Endometrium (tissue), 2 donors: ENCODE data around the gene DENND2C.

Experiments
- FAIRE-seq: peaks from 2 replicates; lab custom pipeline; 2012; peaks lifted over from hg19 to GRCh38; lab: Jason Lieb, UNC
- donor health status: control.
- donor health status: control.

The DENND2C gene, protein sequence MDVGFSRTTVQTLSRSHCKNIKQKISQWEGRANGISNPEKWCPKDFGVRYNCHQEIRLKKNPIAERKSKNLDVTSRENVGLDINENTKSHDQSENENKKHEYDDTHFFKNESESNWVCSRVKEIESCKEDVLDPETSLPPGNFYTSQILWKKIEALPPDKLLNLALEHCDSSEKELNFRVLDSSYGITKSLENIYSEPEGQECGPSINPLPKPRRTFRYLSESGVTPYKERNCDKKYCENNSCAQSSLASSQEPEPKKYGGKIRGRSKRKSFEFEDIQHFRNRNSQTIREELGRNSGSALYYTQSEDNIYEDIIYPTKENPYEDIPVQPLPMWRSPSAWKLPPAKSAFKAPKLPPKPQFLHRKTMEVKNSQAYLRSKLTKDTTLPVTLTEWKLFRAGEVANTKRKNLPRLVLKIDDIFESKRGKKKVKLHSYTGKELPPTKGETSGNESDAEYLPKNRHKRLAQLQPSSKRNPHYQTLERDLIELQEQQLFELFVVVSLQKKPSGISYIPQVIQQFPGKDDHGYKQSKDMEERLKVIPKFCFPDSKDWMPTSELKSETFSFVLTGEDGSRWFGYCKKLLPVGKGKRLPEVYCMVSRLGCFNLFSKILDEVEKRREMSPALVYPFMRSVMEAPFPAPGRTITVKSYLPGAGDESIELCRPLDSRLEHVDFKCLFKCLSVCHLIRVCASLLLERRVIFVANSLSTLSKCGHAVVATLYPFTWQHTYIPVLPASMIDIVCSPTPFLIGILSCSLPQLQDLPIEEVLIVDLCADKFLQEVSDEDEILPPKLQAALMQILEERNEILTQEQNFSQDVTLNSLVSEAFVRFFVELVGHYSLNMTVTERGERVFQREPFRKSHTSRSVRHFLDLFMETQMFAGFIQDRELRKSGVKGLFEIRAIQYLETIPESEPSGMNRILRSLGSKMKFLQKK

DNA sequence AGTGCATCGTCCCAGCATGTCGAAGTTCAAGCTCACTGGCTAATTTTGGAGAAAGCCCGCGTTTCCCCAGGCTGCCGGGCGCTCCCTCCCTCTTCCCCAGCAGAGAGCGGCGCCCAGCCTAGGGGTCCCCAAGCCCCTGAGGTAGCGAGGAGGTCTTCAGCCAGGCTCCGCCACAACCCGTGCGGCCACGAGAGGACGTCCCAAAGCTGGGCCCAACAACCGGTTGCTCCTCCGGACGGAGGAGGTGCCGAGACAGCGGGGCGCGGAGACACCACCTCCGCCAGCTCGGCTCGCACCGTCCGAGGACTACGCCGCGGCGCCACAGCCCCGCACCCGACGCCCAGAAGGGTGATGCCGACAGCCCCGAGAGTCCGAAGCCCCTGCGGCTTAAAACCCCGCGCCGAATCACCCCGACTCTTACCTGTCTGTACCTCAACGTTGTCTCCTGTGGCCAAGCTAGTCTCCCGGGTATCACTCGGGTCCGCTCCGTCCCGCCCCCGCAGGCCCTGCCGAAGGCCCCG is at the start of gene DENND2C:
DENND2C (minus strand) TSS at position 488 of the 521 bp plus-strand sequence. CDS start 44,065 bp downstream, outside the sequence.
- no peak for FAIRE-seq

DNA sequence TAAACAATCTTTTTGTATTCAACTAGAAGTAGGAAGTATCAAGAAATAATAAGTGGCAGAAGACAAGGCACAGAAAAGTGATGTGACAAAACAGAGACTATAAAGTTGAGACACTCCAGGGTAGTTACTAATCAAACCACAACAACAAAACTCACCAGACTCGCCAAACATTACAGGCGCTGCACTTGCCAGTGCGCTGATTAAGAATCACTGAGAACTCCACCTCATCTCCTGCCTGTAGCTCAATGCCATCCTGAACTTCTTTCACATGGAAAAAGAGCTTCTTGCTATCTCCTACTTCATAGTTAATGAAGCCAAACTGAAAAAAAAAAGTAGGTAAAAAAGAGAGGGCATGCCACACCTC is 49.6 kb upstream of the DENND2C start:
- no peak for FAIRE-seq

DNA sequence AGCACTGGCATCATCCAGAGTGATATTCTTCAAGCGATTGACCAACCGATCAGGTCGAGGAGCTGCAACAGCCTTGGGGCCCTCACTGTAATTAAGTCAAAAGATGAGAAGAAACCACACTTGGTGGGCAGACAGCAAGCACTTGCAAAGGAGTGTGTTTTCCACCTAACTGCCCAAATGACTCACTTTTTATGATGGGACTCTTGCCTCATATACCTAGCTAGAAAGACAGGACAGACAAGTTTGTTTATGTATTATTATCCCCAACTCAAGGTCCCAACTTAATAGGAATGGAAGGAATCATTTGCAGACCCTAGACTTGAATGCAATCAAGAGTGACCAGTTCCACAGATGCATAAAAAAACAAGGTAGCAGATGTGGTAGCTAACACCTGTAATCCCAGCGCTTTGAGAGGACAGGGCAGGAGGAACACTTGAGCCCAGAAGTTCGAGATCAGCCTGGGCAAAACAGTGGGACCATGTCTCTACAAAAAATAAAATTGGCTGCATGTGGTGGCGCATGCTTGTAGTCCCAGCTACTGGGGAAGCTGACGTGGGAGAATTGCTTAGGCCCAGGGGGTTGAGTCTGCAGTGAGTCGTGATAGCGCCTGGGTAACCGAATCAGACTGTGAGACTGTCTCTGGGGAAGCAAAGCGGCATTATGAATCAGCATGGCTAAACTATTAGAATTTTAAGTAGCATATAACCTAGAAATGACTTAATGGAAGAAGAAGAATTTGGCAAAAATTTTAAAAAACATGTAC is 49.0 kb upstream of the DENND2C start:
- FAIRE-seq, result no peak

DNA sequence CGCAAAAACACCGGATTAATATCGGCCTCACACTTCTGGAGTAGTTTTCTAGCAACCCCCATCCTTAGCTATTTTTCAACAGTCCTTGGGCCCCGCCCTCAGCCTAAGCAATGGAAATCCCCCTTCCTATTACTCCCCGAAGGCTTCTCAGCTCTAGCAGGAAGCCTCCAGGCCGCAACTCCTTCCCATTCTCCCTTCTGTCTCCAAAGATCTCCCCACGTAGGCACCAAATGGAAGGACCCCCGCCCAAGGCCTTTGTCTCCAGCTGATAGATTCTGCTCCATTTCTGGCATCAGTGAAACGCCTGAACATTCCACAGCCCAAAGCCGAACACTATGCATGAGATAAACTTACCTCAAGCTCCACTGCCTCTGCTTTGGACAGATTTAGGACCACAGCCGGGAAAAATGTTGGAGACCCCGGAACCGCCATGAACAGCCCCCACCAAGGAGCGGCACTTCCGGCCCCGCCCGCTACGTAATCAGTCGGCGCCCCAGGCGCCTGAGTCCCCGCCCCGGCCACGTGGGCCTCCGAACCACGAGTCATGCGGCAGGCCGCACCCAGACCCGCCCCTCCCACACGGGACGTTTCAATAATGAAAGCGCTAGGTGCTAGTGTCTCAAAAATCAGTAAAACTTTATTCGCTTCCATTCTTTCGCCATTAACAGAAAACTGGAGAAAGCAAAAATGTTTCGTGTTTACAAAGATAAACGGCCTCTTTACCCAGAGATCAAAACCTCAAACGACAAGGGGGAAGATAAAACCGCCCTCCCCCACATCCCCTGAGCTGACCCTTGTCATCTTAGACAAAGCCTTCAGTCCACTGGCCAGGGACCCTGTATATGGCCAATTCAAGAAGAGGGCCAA is 46.7 kb upstream of the DENND2C start, which contains the start of gene NRAS:
NRAS (minus strand) TSS at position 468 of the 867 bp plus-strand sequence. CDS start 611 bp downstream, outside the sequence.
- FAIRE-seq, result peak; percentile 53

DNA sequence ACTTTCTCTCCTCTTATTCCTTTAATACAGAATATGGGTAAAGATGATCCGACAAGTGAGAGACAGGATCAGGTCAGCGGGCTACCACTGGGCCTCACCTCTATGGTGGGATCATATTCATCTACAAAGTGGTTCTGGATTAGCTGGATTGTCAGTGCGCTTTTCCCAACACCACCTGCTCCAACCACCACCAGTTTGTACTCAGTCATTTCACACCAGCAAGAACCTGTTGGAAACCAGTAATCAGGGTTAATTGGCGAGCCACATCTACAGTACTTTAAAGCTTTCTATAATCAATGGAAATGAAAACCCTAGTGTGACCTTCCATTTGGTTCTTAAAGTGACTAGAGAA is 46.1 kb upstream of the DENND2C start:
- no peak for FAIRE-seq

DNA sequence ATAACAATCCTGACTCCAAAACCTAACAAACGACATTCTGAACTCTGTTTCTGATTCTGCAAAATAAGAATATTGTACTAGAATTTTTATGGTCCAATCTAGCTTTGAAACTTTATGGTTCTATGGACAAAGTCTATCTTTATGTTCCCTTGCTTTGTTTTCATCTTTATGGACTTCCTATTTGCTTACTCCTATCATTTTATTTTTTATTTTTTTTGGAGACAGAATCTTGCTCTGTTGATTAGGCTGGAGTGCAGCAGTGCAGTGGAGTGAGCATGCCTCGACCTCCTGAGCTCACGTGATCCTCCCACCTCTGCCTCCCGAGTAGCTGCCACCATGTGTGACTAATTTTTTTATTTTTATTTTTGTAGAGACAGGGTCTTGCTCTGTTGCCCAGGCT is 43.1 kb upstream of the DENND2C start:
- no peak for FAIRE-seq

DNA sequence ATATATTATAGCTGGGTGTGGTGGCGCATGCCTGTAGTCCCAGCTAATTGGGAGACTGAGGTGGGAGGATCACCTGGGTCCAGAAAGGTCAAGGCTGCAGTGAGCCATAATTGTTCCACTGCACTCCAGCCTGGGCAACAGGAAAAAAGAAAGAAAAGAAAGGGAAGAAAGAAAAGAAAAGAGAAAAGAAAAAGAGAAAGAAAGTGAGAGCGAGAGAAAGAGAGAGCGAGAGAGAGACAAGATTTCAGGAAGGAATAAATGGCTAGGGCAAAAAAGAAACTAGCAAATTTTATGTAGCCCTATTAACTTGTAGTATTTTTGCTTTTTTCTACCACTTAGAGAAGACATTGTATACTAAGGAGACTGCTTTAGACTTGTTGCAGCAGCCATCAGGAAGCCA is 40.5 kb upstream of the DENND2C start:
- no peak for FAIRE-seq

DNA sequence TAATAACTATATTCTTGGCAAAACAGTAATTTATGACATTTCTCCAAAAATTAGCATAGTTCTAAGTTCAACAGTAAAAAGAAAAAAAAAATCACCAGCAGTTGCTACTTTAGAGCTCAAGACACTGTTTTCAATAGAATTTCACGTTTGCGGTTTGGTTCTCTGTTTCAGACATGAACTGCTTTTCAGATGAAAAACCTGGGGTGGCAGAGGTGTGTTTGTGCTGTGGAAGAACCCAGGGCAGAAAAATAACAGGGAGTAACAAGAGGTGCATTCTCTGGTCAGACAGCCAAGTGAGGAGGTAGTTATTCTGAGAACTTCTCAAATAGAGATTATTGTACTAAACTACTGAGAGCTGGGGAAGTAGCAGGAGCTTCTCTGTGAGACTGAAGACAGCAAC is 37.8 kb upstream of the DENND2C start:
- no peak for FAIRE-seq

DNA sequence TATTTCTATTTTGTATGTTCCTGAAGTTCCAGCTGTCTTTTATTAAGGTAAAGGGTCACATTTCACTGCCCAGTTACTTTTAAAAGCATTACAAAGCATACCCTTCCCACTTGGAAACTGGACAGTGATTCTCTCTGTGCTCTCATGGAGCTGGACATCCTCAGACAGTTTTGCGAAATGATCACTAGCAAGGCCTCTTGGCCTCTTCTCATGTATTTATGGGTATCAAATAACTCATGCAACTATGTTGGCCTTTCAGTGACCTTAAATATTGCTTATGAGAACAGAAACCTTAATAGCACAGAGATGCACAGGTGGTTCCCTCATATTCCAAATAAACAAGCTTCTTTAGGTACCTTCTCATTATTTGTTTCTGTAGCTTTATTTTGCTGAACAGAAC is 33.4 kb upstream of the DENND2C start:
- no peak for FAIRE-seq

DNA sequence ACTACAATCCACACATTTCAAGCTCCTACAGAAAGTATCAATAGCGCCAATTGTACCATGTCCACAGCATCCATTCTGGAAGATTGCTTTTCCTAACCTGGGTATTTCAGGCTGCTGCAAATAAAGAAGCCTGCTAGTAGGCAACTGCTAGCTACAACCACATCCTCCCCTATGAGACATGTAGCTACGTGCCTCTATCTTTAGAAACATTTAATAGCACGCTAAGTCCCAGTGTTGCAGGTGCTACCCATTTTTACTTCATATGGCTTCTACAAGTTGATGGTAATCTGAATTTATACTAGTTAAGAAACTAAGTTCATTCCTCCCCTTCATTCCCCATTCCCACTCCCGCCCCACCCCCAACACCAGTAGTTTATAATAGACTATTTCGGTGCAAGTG is 32.9 kb upstream of the DENND2C start:
- no peak for FAIRE-seq

DNA sequence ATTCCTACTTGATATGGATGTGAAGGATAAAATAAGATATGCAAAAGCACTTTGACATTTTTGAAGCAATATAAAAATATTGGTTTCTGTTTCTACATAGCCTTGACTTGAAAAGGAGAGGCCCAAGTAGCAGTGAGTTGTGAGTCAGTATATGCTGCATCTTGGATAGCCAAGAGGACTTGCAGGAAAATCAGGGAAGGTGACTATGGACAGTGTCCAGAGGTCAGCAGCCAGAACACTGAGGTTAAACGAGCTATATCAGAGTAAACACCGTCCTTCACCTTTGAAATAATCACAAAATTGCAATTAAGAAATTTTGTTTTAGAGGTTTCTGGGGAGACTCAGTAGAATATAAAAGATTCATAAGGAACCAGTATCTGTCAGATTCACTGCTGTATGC is 32.1 kb upstream of the DENND2C start:
- no peak for FAIRE-seq

DNA sequence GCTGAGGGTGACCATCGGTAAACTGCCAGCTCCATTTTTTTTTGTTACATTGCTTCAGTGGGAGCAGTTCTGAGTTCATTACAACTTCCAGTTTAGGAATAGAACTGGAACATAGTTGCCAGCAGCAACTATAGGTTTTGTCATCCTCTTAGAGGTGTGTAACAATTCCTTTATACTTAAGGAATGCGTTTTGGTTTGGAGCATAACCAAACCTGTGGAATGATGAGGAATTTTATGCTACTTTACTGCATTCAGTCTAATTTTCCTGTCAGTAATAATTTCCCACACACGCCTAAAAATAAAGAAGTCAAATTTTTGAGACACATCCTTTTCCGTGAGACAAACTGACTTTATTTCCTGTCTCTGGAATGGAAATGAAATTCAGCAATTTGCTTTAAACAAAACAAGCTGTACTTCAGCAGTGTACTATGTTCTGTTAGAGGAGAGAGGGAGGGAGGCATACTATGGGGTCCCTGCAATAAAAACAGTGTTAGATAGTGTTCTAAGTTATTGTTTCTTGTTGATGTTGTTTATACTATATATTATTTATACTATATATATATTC is 30.3 kb upstream of the DENND2C start:
- FAIRE-seq, result no peak

DNA sequence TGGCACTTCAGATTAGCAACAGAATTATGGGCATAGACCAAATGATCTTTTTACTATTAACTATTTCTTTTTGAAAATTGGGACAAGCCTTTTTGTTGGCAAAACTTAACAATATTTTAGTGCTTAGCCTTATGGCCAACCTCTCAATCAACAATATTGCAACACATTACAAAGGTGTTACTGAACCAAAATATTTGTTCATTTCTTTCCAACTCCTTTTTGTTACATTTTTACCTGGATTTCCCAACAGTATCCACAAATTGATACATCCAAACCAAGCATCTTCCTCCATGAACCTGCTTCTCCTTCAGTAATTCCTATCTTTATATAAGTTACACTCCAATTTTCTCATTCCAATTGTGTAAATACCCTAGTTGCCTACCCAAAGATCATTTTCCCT is 27.0 kb upstream of the DENND2C start:
- FAIRE-seq, result no peak

DNA sequence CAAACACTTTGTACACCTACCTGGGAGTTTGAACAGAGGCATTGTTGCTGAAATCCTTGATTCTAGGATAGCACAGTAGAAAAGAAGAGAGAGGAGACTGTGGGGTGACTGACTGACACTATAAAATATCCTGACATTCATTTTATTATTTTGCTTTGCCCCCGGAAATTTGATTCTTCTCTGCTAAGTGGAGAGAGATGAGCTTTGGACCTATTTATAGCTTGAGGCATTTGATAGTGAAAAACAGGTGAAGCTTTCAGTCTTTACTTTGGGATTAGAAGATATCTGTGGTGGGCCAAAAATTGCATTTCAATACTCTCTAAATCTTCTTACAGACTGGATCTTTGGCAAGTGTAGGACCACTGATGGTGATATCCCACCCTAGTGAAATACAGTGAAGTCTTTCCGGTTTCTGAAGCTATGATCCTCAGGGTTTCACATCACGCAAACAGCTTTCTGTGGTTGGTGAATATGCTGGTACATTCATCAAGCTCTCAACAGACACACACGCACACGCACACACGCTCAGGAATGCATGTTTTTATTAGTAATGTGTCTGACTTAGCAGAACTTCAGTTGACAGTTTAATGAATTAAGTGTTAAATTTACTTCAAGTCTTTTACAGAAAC is 25.7 kb upstream of the DENND2C start, which contains the start of gene AMPD1:
AMPD1 (minus strand) TSS at position 117 of the 629 bp plus-strand sequence; CDS start at position 42, 75 bp downstream.
- FAIRE-seq, result no peak

DNA sequence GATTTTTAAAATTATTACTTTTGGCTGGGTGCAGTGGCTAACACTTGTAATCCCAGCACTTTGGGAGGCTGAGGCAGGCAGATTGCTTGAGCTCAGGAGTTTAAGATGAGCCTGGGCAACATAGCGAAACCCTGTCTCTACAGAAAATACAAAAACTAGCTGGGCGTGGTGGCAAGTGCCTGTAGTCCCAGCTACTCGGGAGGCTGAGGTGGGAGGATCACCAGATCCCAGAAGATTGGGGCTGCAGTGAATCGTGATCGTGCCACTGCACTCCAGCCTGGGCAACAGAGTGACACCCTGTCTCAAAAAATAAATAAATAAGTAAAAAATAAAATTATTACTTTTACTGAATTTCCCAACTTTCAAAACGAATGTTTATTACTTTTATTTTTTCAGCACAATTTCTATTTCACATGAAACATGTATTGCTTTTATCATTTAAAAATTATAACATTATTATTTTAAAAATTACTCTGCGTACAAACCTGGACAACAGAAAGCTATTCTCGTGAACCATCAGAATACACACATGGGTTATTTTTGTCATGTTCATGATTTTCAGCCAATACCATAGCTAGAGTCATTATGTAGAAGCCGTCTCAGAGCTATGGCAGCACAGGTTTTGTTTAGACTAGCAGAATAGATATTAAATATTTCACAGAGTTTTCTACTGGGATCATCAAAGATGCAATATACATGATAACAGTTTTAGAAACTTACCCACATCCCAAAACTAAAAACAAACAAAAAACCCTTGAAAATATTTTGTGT is 24.9 kb upstream of the DENND2C start:
- FAIRE-seq, result no peak

DNA sequence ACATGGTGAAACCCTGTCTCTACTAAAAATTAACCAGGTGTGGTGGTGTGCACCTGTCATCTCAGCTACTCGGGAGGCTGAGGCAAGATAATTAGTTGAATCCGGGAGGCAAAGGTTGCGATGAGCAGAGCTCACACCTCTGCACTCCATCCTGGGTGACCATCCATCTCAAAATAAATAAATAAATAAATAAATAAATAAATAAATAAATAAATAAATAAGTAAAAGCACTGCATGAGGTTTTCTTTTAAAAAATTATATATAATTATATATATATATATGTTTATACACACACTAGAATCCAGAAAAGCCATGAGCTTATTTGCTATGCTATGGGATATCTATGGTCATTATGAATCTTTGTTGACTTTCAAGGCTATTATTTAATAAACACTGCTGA is 23.1 kb upstream of the DENND2C start:
- FAIRE-seq, result no peak

DNA sequence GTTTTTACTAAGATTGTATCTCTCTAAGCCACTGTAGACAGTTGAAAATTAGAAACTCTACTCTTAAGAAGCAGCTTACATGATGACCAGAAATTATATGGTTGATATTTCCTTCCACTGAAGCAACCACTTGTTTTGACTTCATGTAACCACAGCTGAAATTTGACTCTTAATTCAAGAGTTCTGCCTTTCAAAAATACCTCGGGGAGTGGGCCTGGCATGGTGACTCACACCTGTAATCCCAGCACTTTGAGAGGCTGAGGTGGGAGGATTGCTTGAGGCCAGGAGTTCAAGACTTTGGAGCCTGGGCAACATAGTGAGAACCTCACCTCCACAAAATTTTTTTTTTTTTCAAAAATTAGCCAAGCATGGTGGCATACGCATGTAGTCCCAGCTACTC is 21.2 kb upstream of the DENND2C start:
- no peak for FAIRE-seq

DNA sequence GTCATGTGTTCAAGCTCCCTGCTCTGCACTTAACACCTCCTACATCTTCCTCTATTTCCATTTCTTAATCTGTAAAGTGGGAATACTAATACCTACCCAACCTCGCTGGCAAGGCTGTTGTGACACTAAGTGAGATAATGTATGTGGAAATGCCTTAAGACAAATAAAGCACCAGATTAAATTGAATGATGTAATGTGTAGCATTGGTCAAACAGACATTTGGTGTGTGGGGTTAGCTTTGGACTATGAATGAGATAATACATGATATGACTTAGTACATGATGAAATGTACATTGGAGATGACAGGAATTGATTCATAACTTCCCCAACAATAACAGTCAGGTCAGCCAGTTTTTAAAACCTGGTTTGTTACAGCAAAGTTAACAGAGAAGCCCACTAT is 20.3 kb upstream of the DENND2C start:
- no peak for FAIRE-seq

DNA sequence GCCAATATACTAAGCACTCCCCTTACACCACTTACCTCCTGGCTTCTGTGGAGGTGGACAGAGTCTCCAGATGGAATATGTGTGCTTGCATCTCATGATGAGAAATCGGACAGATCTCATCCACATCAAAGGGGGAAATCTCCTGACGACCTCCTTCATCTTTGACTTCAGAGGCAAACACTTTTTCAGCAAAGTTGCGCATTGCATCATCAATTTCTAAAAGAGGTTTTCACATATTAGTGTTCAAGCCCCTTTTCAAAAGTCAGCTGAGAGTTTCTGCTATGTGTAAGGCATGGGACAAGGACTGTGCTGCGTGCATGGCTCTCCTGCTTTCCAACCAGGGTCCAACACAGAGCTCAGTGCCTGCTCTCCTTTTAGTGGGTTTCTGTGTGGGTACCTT is 18.7 kb upstream of the DENND2C start:
- FAIRE-seq, result no peak
